Stimulated activated CD8-positive, alpha-beta memory T cell treated with anti-CD3 and anti-CD28 coated beads, Interleukin-7, amount 100 ng/mL, for 48 hours (primary cell): Measurements from ENCODE around the gene AKAP17A.
"Not testable (repeated sequence)": the region's sequence is repeated elsewhere in the genome, so short reads cannot be mapped to it uniquely, and the experiment has no call there.

Source experiments
- DNase-seq, 2 donors: peaks; one replicate each; pipeline ENCODE4 v3.0.0-alpha.2; 2020; ENCODE audit warnings: low read depth in 1 of 2; ENCODE audit errors: extremely low read depth in 1 of 2

AKAP17A gene

DNA sequence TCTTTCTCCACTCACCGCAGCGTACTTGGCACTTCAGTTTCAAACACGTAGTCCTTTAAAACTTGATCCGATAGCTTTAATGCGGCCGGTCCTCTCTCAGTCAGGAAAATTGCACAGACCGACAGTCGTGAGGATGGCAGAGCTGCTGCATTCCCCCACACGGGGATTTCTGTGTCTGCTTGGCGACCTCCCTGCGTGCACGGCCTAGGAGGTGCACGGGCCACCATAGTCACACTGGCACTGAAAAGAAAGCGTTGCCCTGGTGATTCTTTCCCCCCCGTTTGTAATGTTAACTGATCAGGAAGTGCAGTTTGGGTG lies 10.3 kb downstream of the AKAP17A start:
- no peak for DNase-seq

GRCh38 chrX:1602299-1602698 lies 10.9 kb downstream of the AKAP17A start:
- no peak for DNase-seq

- no peak for DNase-seq
These were observed 15.1 kb downstream of the AKAP17A start for GRCh38 chrX:1606496-1606895.

- DNase-seq = no peak
These were observed 17.9 kb downstream of the AKAP17A start for GRCh38 chrX:1609311-1609710.

DNA sequence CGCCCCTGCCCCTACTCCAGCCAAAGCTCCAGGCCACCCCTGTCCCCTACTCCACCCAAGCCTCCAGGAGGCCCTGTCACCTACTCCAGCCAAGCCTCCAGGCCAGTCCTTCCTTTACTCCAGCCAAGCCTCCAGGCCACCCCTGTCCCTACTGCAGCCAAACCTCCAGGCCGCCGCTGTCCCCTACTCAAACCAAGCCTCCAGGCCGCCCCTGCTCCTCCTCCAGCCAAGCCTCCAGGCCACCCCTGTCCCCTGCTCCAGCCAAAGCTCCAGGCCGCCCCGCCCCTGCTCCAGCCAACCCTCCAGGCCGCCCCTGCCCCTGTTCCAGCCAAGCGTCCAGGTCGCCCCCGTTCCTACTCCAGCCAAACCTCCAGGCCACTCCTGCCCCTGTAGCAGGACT lies 18.4 kb downstream of the AKAP17A start:
- DNase-seq = no peak

GRCh38 chrX:1610166-1610565 lies 18.8 kb downstream of the AKAP17A start:
- no peak for DNase-seq

- no peak for DNase-seq
These were observed 19.3 kb downstream of the AKAP17A start for GRCh38 chrX:1610736-1611135.

DNA sequence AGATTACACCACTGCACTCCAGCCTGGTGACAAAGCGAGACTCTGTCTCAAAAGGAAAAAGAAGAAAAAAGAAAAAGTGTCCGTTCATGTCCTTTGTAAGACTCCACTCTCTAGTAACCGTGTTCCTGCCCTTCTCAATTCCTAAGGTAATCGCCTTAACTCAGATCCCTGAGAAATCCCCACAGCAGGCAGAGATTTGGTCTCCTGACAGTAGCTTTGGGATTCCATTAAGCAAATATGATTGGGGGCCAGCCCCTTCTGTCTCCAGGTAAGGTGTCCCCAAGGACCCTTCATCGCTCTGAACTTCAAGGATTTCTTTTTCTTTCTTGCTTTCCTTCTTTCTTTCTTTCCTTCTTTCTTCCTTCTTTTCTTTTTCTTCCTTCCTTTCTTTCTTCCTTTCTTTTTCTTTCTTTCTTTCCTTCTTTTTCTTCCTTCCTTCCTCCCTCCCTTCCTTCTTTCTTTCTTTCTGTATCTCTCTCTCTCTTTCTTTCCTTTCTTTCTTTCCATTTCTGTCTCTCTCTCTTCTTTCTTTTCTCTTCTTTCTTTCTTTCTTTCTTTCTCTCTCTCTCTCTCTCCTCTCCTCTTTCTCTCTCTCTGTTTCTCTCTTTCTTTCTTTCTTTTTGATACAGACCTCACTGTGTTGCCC lies 21.4 kb downstream of the AKAP17A start:
- DNase-seq = no peak

DNA sequence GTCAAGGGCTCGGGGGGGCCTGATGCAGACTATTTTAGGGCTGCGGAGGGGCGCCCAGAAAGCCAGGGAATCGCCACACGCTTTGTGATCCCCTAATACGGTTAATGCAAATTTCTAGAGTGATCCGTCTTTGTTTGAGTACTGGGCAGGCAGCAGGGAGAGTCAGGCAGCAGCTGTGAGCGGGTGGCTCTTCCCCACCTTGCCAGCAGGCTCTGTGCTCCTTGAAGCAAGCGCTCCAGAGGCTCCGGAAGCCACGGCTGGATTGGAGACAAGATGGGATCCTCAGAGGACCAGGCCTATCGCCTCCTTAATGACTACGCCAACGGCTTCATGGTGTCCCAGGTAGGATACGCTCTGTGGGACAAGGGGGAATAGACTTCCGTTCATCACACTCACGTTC lies 23.5 kb downstream of the AKAP17A start, which contains the start of gene ASMT:
ASMT (plus strand) TSS at position 133 of the 400 bp plus-strand sequence; CDS start at position 274, 141 bp downstream.
- no peak for DNase-seq

GRCh38 chrX:1618689-1619088 lies 27.3 kb downstream of the AKAP17A start:
- DNase-seq = no peak

- DNase-seq = no peak
These were observed 32.3 kb downstream of the AKAP17A start for GRCh38 chrX:1623691-1624090.

DNA sequence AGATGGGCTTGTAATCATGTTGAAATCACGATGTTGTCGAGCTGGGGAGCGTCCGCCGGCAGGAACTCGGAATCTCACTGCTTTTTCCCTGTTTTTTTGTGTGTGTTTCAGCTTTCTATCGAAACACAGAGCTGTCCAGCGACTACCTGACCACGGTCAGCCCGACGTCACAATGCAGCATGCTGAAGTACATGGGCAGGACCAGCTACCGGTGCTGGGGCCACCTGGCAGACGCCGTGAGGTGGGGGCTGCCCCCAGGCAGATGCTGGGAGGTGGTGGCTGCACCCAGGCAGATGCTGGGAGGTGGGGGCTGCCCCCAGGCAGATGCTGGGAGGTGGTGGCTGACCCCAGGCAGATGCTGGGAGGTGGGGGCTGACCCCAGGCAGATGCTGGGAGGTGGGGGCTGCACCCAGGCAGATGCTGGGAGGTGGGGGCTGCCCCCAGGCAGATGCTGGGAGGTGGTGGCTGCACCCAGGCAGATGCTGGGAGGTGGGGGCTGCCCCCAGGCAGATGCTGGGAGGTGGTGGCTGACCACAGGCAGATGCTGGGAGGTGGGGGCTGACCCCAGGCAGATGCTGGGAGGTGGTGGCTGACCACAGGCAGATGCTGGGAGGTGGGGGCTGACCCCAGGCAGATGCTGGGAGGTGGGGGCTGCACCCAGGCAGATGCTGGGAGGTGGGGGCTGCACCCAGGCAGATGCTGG lies 32.9 kb downstream of the AKAP17A start:
- peak in 1 of 2 donors; percentile 23 for DNase-seq

DNA sequence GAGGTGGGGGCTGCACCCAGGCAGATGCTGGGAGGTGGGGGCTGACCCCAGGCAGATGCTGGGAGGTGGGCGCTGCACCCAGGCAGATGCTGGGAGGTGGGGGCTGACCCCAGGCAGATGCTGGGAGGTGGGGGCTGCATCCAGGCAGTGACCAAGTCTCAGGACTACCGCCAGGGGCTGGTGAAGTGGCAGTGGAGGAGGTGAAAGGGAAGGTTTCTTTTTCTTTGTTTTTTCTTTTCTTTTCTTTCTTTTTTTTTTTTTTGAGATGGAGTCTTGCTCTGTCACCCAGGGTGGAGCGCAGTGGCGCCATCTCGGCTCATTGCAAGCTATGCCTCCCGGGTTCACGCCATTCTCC lies 33.4 kb downstream of the AKAP17A start:
- DNase-seq = not testable (repeated sequence)

- DNase-seq = no peak
These were observed 37.8 kb downstream of the AKAP17A start for GRCh38 chrX:1629244-1629643.

- no peak for DNase-seq
These were observed 54.6 kb downstream of the AKAP17A start for GRCh38 chrX:1646009-1646408.

- DNase-seq = no peak
These were observed 58.2 kb downstream of the AKAP17A start for GRCh38 chrX:1649621-1650020.
